Astrocyte (in vitro differentiated cells and primary cell): ENCODE data around the gene ZNF292. TPM values are rescaled to one million over a fixed set of nuclear protein-coding genes. Genes with fewer than 3 reads are reported as not detected.

Source experiments
- DNase-seq: peaks from one replicate; pipeline ENCODE4 v3.0.0-alpha.2; 2010; ENCODE audit warnings: low read depth
- FAIRE-seq: peaks from 2 replicates; lab custom pipeline; 2011; peaks lifted over from hg19 to GRCh38; lab: Jason Lieb, UNC
- H2AFZ ChIP-seq: 2 replicates; pipeline ENCODE4 v1.6.0; 2012; ENCODE audit warnings: low read depth, low read length, inconsistent platforms
- H3K27ac ChIP-seq: 2 replicates; pipeline ENCODE4 v1.5.1; 2011; ENCODE audit warnings: low read depth, low read length, inconsistent platforms
- H3K27me3 ChIP-seq: 2 replicates; pipeline ENCODE4 v1.6.0; 2011; ENCODE audit warnings: low read length, inconsistent platforms; ENCODE audit not compliant: insufficient read depth
- H3K36me3 ChIP-seq: 2 replicates; pipeline ENCODE4 v1.5.1; 2011; ENCODE audit warnings: low read length, inconsistent platforms; ENCODE audit not compliant: insufficient read depth
- H3K4me1 ChIP-seq: 2 replicates; pipeline ENCODE4 v1.5.1; 2011; ENCODE audit warnings: low read length, inconsistent platforms; ENCODE audit not compliant: insufficient read depth
- H3K4me2 ChIP-seq: 2 replicates; pipeline ENCODE4 v1.6.0; 2012; ENCODE audit warnings: low read length, inconsistent platforms
- H3K4me3 ChIP-seq: 2 replicates; pipeline ENCODE4 v1.5.1; 2011; ENCODE audit warnings: low read depth, mild to moderate bottlenecking, low read length, inconsistent platforms; ENCODE audit not compliant: insufficient read depth
- H3K79me2 ChIP-seq: 2 replicates; pipeline ENCODE4 v1.6.0; 2012; ENCODE audit warnings: mild to moderate bottlenecking, low read length, inconsistent platforms; ENCODE audit not compliant: insufficient read depth
- H3K9ac ChIP-seq: 2 replicates; pipeline ENCODE4 v1.6.0; 2012; ENCODE audit warnings: mild to moderate bottlenecking, low read length, inconsistent platforms
- H3K9me3 ChIP-seq: 2 replicates; pipeline ENCODE4 v1.5.1; 2012; ENCODE audit warnings: low read depth, mild to moderate bottlenecking, low read length, inconsistent platforms; ENCODE audit not compliant: insufficient read depth
- H4K20me1 ChIP-seq: 2 replicates; pipeline ENCODE4 v1.6.0; 2012; ENCODE audit warnings: low read length, inconsistent platforms; ENCODE audit not compliant: insufficient read depth
- H3K27ac Mint-ChIP-seq: one replicate; pipeline ENCODE4 v1.8.0; 2021; ENCODE audit warnings: mild to moderate bottlenecking, mixed read lengths; ENCODE audit not compliant: unreplicated experiment
- H3K27me3 Mint-ChIP-seq: one replicate; pipeline ENCODE4 v1.8.0; 2021; ENCODE audit warnings: low read depth, mixed read lengths; ENCODE audit not compliant: unreplicated experiment
- H3K36me3 Mint-ChIP-seq: one replicate; pipeline ENCODE4 v1.8.0; 2021; ENCODE audit warnings: low read depth, mixed read lengths; ENCODE audit not compliant: unreplicated experiment
- H3K4me1 Mint-ChIP-seq: one replicate; pipeline ENCODE4 v1.8.0; 2021; ENCODE audit warnings: low read depth, mixed read lengths; ENCODE audit not compliant: unreplicated experiment
- H3K4me3 Mint-ChIP-seq: one replicate; pipeline ENCODE4 v1.8.0; 2021; ENCODE audit warnings: mild to moderate bottlenecking, moderate library complexity, mixed read lengths; ENCODE audit not compliant: unreplicated experiment
- H3K9me3 Mint-ChIP-seq: one replicate; pipeline ENCODE4 v1.8.0; 2021; ENCODE audit warnings: mild to moderate bottlenecking, mixed read lengths; ENCODE audit not compliant: unreplicated experiment
- EZH2 ChIP-seq: IDR thresholded peaks from 2 replicates; pipeline ENCODE4 v1.6.1; 2012; ENCODE audit warnings: mild to moderate bottlenecking, low read length, inconsistent platforms; ENCODE audit not compliant: insufficient read depth
- total RNA-seq: library from RNA; stranded (reverse); gene quantifications from 2 replicates; pipeline ENCODE4 v1.2.1, GENCODE V29; 2021
- TF ChIP-seq, protein P1 (sequence below): IDR thresholded peaks from 2 replicates; pipeline ENCODE4 v1.5.1; 2011; ENCODE audit warnings: low read depth, mild to moderate bottlenecking, inconsistent platforms, low read length, moderate library complexity; ENCODE audit not compliant: insufficient read depth

The ZNF292 gene
- total RNA-seq, 1 donor from 2014 or later, result 31.5 TPM

DNA sequence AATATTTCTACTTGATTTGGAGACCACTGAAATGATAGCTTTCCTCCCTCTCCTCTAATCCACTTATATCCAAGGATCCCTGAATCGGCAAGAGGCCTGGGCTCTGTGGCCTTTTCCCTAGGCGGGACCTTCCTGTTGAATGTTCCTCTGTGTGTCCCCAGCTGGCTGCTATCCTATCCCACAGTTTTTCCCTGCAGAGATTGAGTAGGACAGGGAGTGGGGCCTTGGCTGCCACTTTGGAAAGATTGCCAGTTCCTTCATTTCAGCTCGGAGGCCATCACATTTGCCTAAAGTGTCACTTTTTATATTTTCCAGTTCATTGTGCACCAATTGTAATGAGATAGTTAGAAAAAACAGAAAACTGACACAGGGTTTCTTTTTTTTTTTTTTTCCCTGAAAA is 128.1 kb downstream of the ZNF292 start:
- Histone ChIP-seq H4K20me1 (no peaks in the 10 kb centered on the region), H3K36me3 (no peaks in the 10 kb centered on the region), H3K4me1 (no peaks in the 10 kb centered on the region), H3K4me2 (no peak overlapping the region), H2AFZ (no peak overlapping the region), H3K4me3 (no peak overlapping the region), H3K27ac (no peak overlapping the region), H3K9me3 (no peaks in the 10 kb centered on the region), H3K9ac (no peak overlapping the region), H3K79me2 (no peaks in the 10 kb centered on the region), H3K27me3 (no peaks in the 10 kb centered on the region)
- no peaks in the 10 kb centered on the region for H3K27me3 Mint-ChIP-seq
- TF ChIP-seq, protein P1, sequence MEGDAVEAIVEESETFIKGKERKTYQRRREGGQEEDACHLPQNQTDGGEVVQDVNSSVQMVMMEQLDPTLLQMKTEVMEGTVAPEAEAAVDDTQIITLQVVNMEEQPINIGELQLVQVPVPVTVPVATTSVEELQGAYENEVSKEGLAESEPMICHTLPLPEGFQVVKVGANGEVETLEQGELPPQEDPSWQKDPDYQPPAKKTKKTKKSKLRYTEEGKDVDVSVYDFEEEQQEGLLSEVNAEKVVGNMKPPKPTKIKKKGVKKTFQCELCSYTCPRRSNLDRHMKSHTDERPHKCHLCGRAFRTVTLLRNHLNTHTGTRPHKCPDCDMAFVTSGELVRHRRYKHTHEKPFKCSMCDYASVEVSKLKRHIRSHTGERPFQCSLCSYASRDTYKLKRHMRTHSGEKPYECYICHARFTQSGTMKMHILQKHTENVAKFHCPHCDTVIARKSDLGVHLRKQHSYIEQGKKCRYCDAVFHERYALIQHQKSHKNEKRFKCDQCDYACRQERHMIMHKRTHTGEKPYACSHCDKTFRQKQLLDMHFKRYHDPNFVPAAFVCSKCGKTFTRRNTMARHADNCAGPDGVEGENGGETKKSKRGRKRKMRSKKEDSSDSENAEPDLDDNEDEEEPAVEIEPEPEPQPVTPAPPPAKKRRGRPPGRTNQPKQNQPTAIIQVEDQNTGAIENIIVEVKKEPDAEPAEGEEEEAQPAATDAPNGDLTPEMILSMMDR, result no peak
- no peak for TF ChIP-seq EZH2
- H3K9me3 Mint-ChIP-seq, result no peaks in the 10 kb centered on the region
- no peaks in the 10 kb centered on the region for H3K36me3 Mint-ChIP-seq
- no peak overlapping the region for H3K27ac Mint-ChIP-seq
- FAIRE-seq (no peak), DNase-seq (no peak)
- peaks cover 16% of the 10 kb centered on the region for H3K4me1 Mint-ChIP-seq
- H3K4me3 Mint-ChIP-seq, result no peak overlapping the region

DNA sequence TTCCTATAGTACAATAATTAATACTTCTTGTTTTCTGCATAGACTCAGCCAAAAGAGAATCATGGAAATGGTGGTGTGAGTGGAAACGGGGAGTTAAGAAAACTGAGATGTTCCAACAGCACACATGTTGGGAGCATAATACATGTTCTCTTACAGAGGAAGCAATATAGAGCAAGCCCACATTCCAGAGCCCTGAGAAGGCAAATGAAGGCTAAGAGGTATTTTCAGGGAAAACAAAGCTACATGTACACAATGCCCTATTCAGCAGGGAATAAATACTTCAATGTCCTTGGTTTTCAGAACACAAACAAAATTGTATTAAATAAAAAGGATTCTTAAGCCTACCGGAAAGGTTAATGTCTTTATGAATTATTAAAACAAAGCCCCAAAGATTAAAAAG is 131.9 kb downstream of the ZNF292 start:
- Histone ChIP-seq H3K9ac (no peak overlapping the region), H3K4me2 (no peak overlapping the region), H3K79me2 (no peaks in the 10 kb centered on the region), H3K4me1 (no peaks in the 10 kb centered on the region), H4K20me1 (no peaks in the 10 kb centered on the region), H3K9me3 (no peaks in the 10 kb centered on the region), H3K4me3 (no peak overlapping the region), H3K36me3 (no peaks in the 10 kb centered on the region), H3K27me3 (no peaks in the 10 kb centered on the region), H3K27ac (no peak overlapping the region), H2AFZ (no peak overlapping the region)
- Mint-ChIP-seq H3K36me3 (no peaks in the 10 kb centered on the region), H3K9me3 (no peaks in the 10 kb centered on the region), H3K4me3 (no peak overlapping the region), H3K27me3 (no peaks in the 10 kb centered on the region), H3K4me1 (peaks cover 15% of the 10 kb centered on the region), H3K27ac (no peak overlapping the region)
- FAIRE-seq, result no peak
- no peak for TF ChIP-seq EZH2
- TF ChIP-seq, protein P1, result no peak
- no peak for DNase-seq

DNA sequence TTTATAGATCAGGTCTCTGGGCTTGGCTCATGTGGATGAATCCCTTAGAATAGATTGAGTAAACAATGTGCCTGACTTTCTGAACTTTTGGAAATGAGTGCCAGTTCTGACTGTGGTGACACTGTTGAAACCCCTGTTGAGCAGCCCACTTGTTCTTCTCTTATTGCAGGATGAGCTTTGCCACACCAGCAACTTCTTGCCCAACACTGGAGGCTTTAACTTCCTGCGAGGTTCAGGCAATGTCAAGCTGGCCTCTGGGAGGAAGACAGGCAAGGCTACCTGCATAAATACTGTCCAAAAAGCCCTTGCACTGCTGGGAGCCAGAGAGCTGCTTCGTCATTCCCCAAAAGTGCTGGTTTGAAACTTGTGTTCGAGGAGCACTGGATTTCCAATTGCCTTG is 134.2 kb downstream of the ZNF292 start:
- Histone ChIP-seq H3K9me3 (no peaks in the 10 kb centered on the region), H3K4me1 (no peaks in the 10 kb centered on the region), H3K36me3 (no peaks in the 10 kb centered on the region), H3K4me2 (no peak overlapping the region), H3K9ac (no peak overlapping the region), H3K79me2 (no peaks in the 10 kb centered on the region), H3K4me3 (no peak overlapping the region), H2AFZ (no peak overlapping the region), H4K20me1 (no peaks in the 10 kb centered on the region), H3K27me3 (no peaks in the 10 kb centered on the region), H3K27ac (no peak overlapping the region)
- TF ChIP-seq, protein P1, result no peak
- no peak for TF ChIP-seq EZH2
- DNase-seq (no peak), FAIRE-seq (no peak)
- H3K27ac Mint-ChIP-seq, result no peak overlapping the region
- H3K4me3 Mint-ChIP-seq, result no peak overlapping the region
- peaks cover 19% of the 10 kb centered on the region for H3K4me1 Mint-ChIP-seq
- H3K27me3 Mint-ChIP-seq, result no peaks in the 10 kb centered on the region
- no peaks in the 10 kb centered on the region for H3K9me3 Mint-ChIP-seq
- H3K36me3 Mint-ChIP-seq, result no peaks in the 10 kb centered on the region
